Testis (tissue), 3 donors: ENCODE results near the gene TGFBR3. TPM values are rescaled to one million over a fixed set of nuclear protein-coding genes. Genes with fewer than 3 reads are reported as not detected.

Source experiments
- DNase-seq: peaks from one replicate; pipeline ENCODE4 v3.0.0-alpha.2; 2019
- H3K27ac ChIP-seq, 2 donors: fragments of 200-600 bp; sonication (generic); one replicate each; pipeline ENCODE4 v1.5.1; 2019
- H3K27me3 ChIP-seq: fragments of 200-600 bp; sonication (generic); one replicate; pipeline ENCODE4 v1.5.1; 2019
- H3K36me3 ChIP-seq: fragments of 200-600 bp; sonication (generic); one replicate; pipeline ENCODE4 v1.5.1; 2017; ENCODE audit warnings: low read depth; ENCODE audit errors: missing control alignments
- H3K4me1 ChIP-seq: fragments of 200-600 bp; sonication (generic); one replicate; pipeline ENCODE4 v1.5.1; 2019
- H3K4me3 ChIP-seq, 2 donors: fragments of 200-600 bp; sonication (generic); one replicate each; pipeline ENCODE4 v1.5.1; 2017 to 2019
- H3K9me3 ChIP-seq: fragments of 200-600 bp; sonication (generic); one replicate; pipeline ENCODE4 v1.5.1; 2017
- CTCF ChIP-seq, 3 experiments: fragments of 450-650 bp in 2 of 3; fragments of 200-600 bp in 1 of 3; sonication (generic) in 1 of 3; IDR thresholded peaks; one replicate each; pipeline ENCODE4 v1.5.1; 2016 to 2019; ENCODE audit warnings: antibody characterized with exemption in 3 of 3, mild to moderate bottlenecking in 2 of 3, moderate library complexity in 1 of 3
- POLR2A ChIP-seq: fragments of 450-650 bp; IDR thresholded peaks from one replicate; pipeline ENCODE4 v1.6.1; 2017; ENCODE audit warnings: antibody characterized with exemption, mild to moderate bottlenecking, moderate library complexity
- WGBS, 2 donors: methylation state at CpG; one replicate each; pipeline ENCODE4 v1.1.5; 2018; 5-methylcytosine and 5-hydroxymethylcytosine counted together
- intact Hi-C: fragments of 100-400 bp; cut with DNase I; formaldehyde crosslinking; loops from one replicate; pipeline ENCODE4 v1.15.1; 2023; ENCODE audit warnings: low total_unique reads
- polyA plus RNA-seq: library from polyadenylated mRNA; stranded (reverse); fragments of 350-450 nt; fragmentation: Illumina TruSeq; extraction: RNeasy Lipid Tissue Mini Kit (QIAGEN cat#74804); gene quantifications from one replicate; pipeline ENCODE4 v1.2.3, GENCODE V29; 2014; ENCODE audit warnings: low read depth, low replicate concordance; ENCODE audit not compliant: insufficient read depth
- total RNA-seq, 2 donors: library from RNA; depleted of rRNA; stranded (reverse); fragments of >200 nt; gene quantifications; one replicate each; pipeline ENCODE4 v1.2.3, GENCODE V29; 2016

The TGFBR3 gene
- total and polyA plus RNA-seq, 3 donors from 2014 or later: 24.0 to 37.2 (median 34.7) TPM

DNA sequence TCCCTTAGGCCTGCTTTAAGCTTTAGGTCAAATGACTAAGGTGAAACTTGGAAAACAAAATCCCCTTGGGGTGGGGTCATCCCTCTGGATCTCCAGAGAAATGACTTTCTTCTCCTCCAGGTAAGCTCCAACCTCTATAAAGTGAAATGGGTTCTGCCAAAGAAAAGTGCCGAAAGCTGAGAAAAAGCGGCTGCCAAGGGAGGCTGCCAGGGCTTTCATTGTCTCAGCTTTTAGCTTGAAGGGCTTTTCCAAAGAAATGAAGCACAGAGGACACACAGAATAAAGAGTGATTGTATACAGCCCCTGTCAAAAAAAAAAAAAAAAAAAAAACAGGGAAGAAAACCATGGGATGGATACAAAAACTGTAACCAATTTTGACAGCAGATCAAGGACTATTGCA, 126.9 kb downstream of the TGFBR3 start:
- Histone ChIP-seq H3K27ac (peak overlapping the region in 1 of 2 donors; percentile 43), H3K4me1 (peaks cover 43% of the 10 kb centered on the region)

DNA sequence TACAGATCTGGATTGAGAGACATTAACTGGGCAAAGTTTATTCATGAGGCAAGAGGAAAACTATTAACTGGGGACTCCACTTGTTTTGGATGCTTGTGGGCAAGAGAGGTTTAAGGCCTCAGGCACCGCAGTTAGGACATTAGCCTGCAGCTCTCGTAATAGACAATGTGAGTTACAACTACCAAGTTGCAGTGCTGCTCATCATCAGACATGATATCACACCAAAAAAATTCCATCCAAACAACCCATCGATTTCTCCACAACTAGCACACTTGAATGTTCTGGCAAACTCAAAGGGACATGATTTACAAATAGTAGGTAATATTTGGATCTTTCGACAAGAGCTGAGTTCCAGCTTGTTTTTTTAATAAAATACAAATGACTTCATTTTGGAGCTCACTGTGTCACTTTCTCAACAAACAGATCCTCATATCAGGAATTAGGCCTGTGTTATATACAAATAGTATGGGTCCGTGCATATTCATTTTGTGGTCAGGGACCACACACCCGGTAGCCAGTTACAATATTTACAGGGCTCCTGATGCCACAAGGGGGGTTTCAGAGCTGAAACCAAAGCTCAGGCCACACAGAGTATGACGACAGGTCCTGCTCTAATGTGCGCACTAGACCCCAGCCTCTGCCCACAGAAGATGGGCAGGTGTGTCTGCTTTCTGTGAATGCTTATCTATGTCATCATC, 128.0 kb downstream of the TGFBR3 start:
- intact Hi-C loops: no loop called here
- no peak overlapping the region for H3K4me3 ChIP-seq
- peaks cover 40% of the 10 kb centered on the region for H3K4me1 ChIP-seq
- H3K27ac ChIP-seq: peak overlapping the region; percentile 43 to 48
- TF ChIP-seq CTCF (IDR thresholded peaks at IDR 0.05) (no peak), POLR2A (no peak)
- no peak for DNase-seq
- H3K36me3 ChIP-seq: no peaks in the 10 kb centered on the region
- no peaks in the 10 kb centered on the region for H3K9me3 ChIP-seq
- 70 to 82% methylated on average over 8 of the region's 8 CpGs for WGBS, 2 donors
- no peaks in the 10 kb centered on the region for H3K27me3 ChIP-seq

More for the DNA sequence above, 126.9 kb downstream of the TGFBR3 start:
- Histone ChIP-seq H3K27me3 (no peaks in the 10 kb centered on the region), H3K36me3 (no peaks in the 10 kb centered on the region), H3K9me3 (no peaks in the 10 kb centered on the region), H3K4me3 (no peak overlapping the region)
- TF ChIP-seq CTCF (IDR thresholded peaks at IDR 0.05) (no peak), POLR2A (no peak)
- no peak for DNase-seq
- WGBS, 2 donors: 50 to 58% methylated on average over 2 of the region's 2 CpGs
- intact Hi-C loops: no loop called here

GRCh38 chr1:91755702-91756287, 130.2 kb downstream of the TGFBR3 start:
- DNase-seq: no peak
- 64 to 75% methylated on average over 6 of the region's 6 CpGs for WGBS, 2 donors
- H3K27me3 ChIP-seq: no peaks in the 10 kb centered on the region
- no peaks in the 10 kb centered on the region for H3K9me3 ChIP-seq
- no peaks in the 10 kb centered on the region for H3K36me3 ChIP-seq
- H3K27ac ChIP-seq: peak overlapping the region; percentile 64 to 80
- H3K4me1 ChIP-seq: peaks cover 30% of the 10 kb centered on the region
- intact Hi-C loops: no loop called here
- H3K4me3 ChIP-seq: no peak overlapping the region
- TF ChIP-seq CTCF (IDR thresholded peaks at IDR 0.05) (no peak), POLR2A (no peak)

DNA sequence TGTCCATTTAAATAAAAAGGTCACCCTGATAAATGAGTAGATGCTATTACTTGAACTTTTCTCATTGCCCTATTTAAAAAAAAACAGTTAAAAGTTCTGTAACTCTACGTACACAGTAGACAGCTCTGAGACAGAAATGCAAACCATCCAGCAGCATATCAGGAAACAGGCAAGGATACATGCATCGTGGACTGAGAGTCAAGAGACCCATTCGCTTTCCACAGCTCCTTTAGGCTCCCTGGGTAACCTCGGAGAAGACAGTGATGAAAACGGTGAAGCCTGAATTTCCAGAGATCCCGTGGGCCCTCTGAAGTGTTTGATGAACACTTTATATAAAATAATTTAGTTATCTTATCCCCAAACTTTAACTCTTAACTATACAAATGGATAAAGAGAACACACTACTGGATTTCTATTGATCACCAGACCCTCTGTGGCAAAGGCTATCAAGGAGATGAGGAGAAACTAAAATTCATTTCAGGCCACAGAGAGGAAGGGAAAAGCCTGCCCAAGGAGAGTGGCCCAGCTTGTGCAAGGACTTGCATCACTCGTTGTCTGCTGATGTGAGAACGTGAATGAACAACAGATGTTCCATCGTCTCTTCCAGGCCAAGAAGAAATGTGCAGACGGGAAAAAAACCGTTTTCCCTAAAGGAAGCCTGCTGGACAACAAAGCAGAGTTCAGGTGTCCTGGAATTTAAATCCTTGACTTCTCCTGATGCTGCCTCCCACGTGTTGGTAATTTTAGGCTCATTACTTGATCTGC, 131.0 kb downstream of the TGFBR3 start:
- intact Hi-C loops: no loop called here
- Histone ChIP-seq H3K27me3 (no peaks in the 10 kb centered on the region), H3K4me3 (no peak overlapping the region), H3K9me3 (no peaks in the 10 kb centered on the region), H3K4me1 (peaks cover 37% of the 10 kb centered on the region), H3K36me3 (no peaks in the 10 kb centered on the region), H3K27ac (peak overlapping the region; percentile 64 to 80)
- TF ChIP-seq POLR2A: no peak
- no peak for TF ChIP-seq CTCF (IDR thresholded peaks at IDR 0.05)
- DNase-seq: peak; percentile 71
- WGBS, 2 donors: 46 to 58% methylated on average over 12 of the region's 12 CpGs
